K562 (cell line): ENCODE results near the gene NKD1. TPM values are rescaled to one million over a fixed set of nuclear protein-coding genes. Genes with fewer than 3 reads are reported as not detected.
A peak's percentile ranks its signal among the peaks of the same experiment; 100 is the strongest.

Experiments used
- ATAC-seq: fragments of 200-7000 bp; cut with Tn5 transposase; 3 replicates; pipeline ENCODE4 v1.9.1; 2020; ENCODE audit warnings: moderate library complexity
- BruUV-seq: library from RNA; stranded (reverse); fragments of 400-500 nt; replicated peaks from 2 replicates; lab custom pipeline; 2021; lab: Mats Ljungman, UMichigan
- CTCF ChIA-PET: fragments of 300-600 bp; formaldehyde crosslinking; extraction: SDS; loops from one replicate; lab custom pipeline; 2021; ENCODE audit warnings: low intra/inter-chr PET ratio; lab: Yijun Ruan, JAX
- POLR2A ChIA-PET: fragments of 300-600, 350-650 bp; sonication (Branson Sonifier 250); formaldehyde crosslinking; extraction: SDS; loops from one replicate; lab custom pipeline; 2021; ENCODE audit warnings: antibody characterized with exemption, inconsistent platforms; lab: Yijun Ruan, JAX
- DNase-seq, 4 experiments: peaks; one replicate each; pipeline versions ENCODE4 v3.0.0 to v3.0.0-alpha.2; 2011 to 2018; ENCODE audit warnings: low spot score in 3 of 4, mixed read lengths in 3 of 4; ENCODE audit errors: extremely low read depth in 1 of 4
- FAIRE-seq: peaks from 2 replicates; lab custom pipeline; 2011; peaks lifted over from hg19 to GRCh38; lab: Jason Lieb, UNC
- H2AFZ ChIP-seq: 2 replicates; pipeline ENCODE4 v1.6.0; 2011; ENCODE audit warnings: low read depth, low read length, control low read depth, inconsistent platforms
- H3K27ac ChIP-seq: fragments of 200-600 bp; 3 replicates; pipeline ENCODE4 v1.8.0; 2011; ENCODE audit warnings: low read depth, mild to moderate bottlenecking, control low read depth, inconsistent platforms, low read length, moderate library complexity, mixed read lengths; ENCODE audit errors: extremely low read depth
- H3K27me3 ChIP-seq, 2 experiments: fragments of 300-600 bp in 1 of 2; 2 replicates in 1 of 2; 3 replicates in 1 of 2; pipeline versions ENCODE4 v1.6.0 to v1.8.0; 2011; ENCODE audit warnings: inconsistent platforms in 2 of 2, low read length in 2 of 2, mild to moderate bottlenecking in 1 of 2, mixed read lengths in 1 of 2, moderate library complexity in 1 of 2; ENCODE audit not compliant: control insufficient read depth in 2 of 2, insufficient read depth in 2 of 2
- H3K36me3 ChIP-seq: fragments of 300-600 bp; 3 replicates; pipeline ENCODE4 v1.8.0; 2011; ENCODE audit warnings: mild to moderate bottlenecking, low read length, inconsistent platforms; ENCODE audit not compliant: control insufficient read depth, insufficient read depth
- H3K4me1 ChIP-seq, 2 experiments: fragments of 200-600 bp in 1 of 2; replicated peaks in 1 of 2; 2 replicates in 1 of 2; 3 replicates in 1 of 2; pipeline versions ENCODE4 v1.5.1 to v1.8.0; 2011; ENCODE audit warnings: inconsistent platforms in 2 of 2, low read length in 2 of 2, mild to moderate bottlenecking in 1 of 2, mixed read lengths in 1 of 2, moderate library complexity in 1 of 2; ENCODE audit not compliant: control insufficient read depth in 2 of 2, insufficient read depth in 2 of 2
- H3K4me2 ChIP-seq: 2 replicates; pipeline ENCODE4 v1.6.1; 2011; ENCODE audit warnings: low read length, control low read depth, inconsistent platforms, mixed read lengths; ENCODE audit not compliant: insufficient read depth
- H3K4me3 ChIP-seq: fragments of 200-600 bp; sonication (generic), shearing (Covaris generic); 2 replicates; pipeline ENCODE4 v1.5.1; 2016; ENCODE audit warnings: control low read depth, inconsistent platforms
- H3K79me2 ChIP-seq: fragments of 200-600 bp; 3 replicates; pipeline ENCODE4 v1.8.0; 2011; ENCODE audit warnings: low read length, inconsistent platforms; ENCODE audit not compliant: control insufficient read depth, insufficient read depth
- H3K9ac ChIP-seq, 2 experiments: 2 replicates each; pipeline versions ENCODE4 v1.6.0 to v1.6.1; 2011; ENCODE audit warnings: low read depth in 2 of 2, low read length in 2 of 2, control low read depth in 1 of 2, inconsistent platforms in 1 of 2, mild to moderate bottlenecking in 1 of 2, mixed read lengths in 1 of 2; ENCODE audit not compliant: insufficient read depth in 1 of 2
- H3K9me1 ChIP-seq: one replicate; pipeline ENCODE4 v1.6.0; 2011; ENCODE audit warnings: inconsistent platforms, mild to moderate bottlenecking, low read length, moderate library complexity; ENCODE audit not compliant: control insufficient read depth, insufficient read depth
- H3K9me3 ChIP-seq: replicated peaks from 2 replicates; pipeline ENCODE4 v1.5.1; 2011; ENCODE audit warnings: low read depth, low read length, inconsistent platforms; ENCODE audit not compliant: control insufficient read depth, insufficient read depth
- H4K20me1 ChIP-seq: replicated peaks from 2 replicates; pipeline ENCODE4 v1.6.1; 2011; ENCODE audit warnings: low read length, inconsistent platforms, mixed read lengths; ENCODE audit not compliant: control insufficient read depth, insufficient read depth
- BACH1 ChIP-seq: fragments of 200-800 bp; sonication (Bioruptor generic); IDR thresholded peaks from 2 replicates; pipeline ENCODE4 v1.6.1; 2016; ENCODE audit warnings: missing genetic modification characterization, missing compliant biosample characterization
- FOSL1 ChIP-seq: fragments of 200-800 bp; sonication (Bioruptor generic); conservative IDR thresholded peaks from 2 replicates; pipeline ENCODE4 v1.6.1; 2016; ENCODE audit warnings: missing genetic modification characterization, missing compliant biosample characterization
- OTX1 ChIP-seq: fragments of 450-650 bp; formaldehyde crosslinking; IDR thresholded peaks from 2 replicates; pipeline ENCODE4 v1.4.0; 2022; ENCODE audit warnings: mild to moderate bottlenecking
- POLR2AphosphoS5 ChIP-seq: IDR thresholded peaks from 2 replicates; pipeline ENCODE4 v1.6.1; 2011; ENCODE audit warnings: mild to moderate bottlenecking, low read depth, low read length, moderate library complexity; ENCODE audit not compliant: control insufficient read depth, insufficient read depth
- RAD51 ChIP-seq: fragments of 450-650 bp; IDR thresholded peaks from 2 replicates; pipeline ENCODE4 v1.7.1; 2016; ENCODE audit warnings: low read depth, mild to moderate bottlenecking, borderline replicate concordance
- RCOR1 ChIP-seq, 2 experiments: IDR thresholded peaks; 2 replicates each; pipeline ENCODE4 v1.6.1; 2012; ENCODE audit warnings: low read depth in 2 of 2, low read length in 2 of 2, borderline replicate concordance in 1 of 2, improper control_type of control experiment in 1 of 2
- TAF7 ChIP-seq: fragments of 450-650 bp; IDR thresholded peaks from 2 replicates; pipeline ENCODE4 v1.6.1; 2016; ENCODE audit warnings: missing genetic modification characterization, missing compliant biosample characterization
- ZNF766 ChIP-seq: fragments of 200-800 bp; sonication (Bioruptor generic); conservative IDR thresholded peaks from 2 replicates; pipeline ENCODE4 v1.6.1; 2016; ENCODE audit warnings: missing genetic modification characterization, missing compliant biosample characterization
- WGBS: fragments of 100-300 bp; shearing (Covaris generic); methylation state at CpG from one replicate; pipeline ENCODE4 v1.1.6; 2016; ENCODE audit warnings: low coverage, mixed read lengths; ENCODE audit not compliant: insufficient coverage; ENCODE audit errors: missing lambda C conversion rate; 5-methylcytosine and 5-hydroxymethylcytosine counted together
- in situ Hi-C: fragments of 300-500 bp; cut with MboI; formaldehyde crosslinking; loops from 4 replicates; pipeline ENCODE4 v1.15.0; 2018; ENCODE audit warnings: inconsistent platforms, mixed read lengths
- intact Hi-C: fragments of 100-400 bp; cut with micrococcal nuclease; formaldehyde crosslinking; loops from 2 replicates; pipeline ENCODE4 v1.14.2; 2022
- polyA plus RNA-seq, 8 experiments: library from polyadenylated mRNA; depleted of rRNA in 4 of 8; stranded (reverse) in 5 of 8; unstranded in 3 of 8; fragments of >200 nt; fragmentation: Nextera tagmentation in 2 of 8; fragmentation: Illumina TruSeq in 1 of 8; extraction: Ambion mirVana in 2 of 8; extraction: Trizol in 1 of 8; gene quantifications; 2 replicates each; pipeline versions ENCODE4 v1.2.1 to v1.2.3, GENCODE V29; 2011 to 2014; ENCODE audit warnings: inconsistent platforms in 1 of 8, missing spikeins in 1 of 8
- total RNA-seq, 7 experiments: library from RNA; depleted of rRNA in 6 of 7; stranded (reverse); fragments of >200 nt in 6 of 7; fragmentation: Illumina TruSeq in 2 of 7; extraction: Trizol in 2 of 7; gene quantifications; 2 replicates each; pipeline versions ENCODE4 v1.2.1 to v1.2.3, GENCODE V29; 2011 to 2021; ENCODE audit warnings: low replicate concordance in 1 of 7
- TF ChIP-seq, protein P1 (sequence below): IDR thresholded peaks from 2 replicates; pipeline ENCODE4 v1.6.1; 2014; ENCODE audit warnings: antibody characterized with exemption
- TF ChIP-seq, protein P2 (sequence below): fragments of 250-450 bp; sonication (Bioruptor Pico); IDR thresholded peaks from 2 replicates; pipeline ENCODE4 v1.4.0; 2020; ENCODE audit warnings: mild to moderate bottlenecking
- TF ChIP-seq, protein P3 (sequence below), 2 experiments: fragments of 450-650 bp in 1 of 2; sonication (generic) in 1 of 2; formaldehyde crosslinking in 1 of 2; IDR thresholded peaks in 1 of 2; conservative IDR thresholded peaks in 1 of 2; 2 replicates each; pipeline versions ENCODE4 v1.6.1 to v1.8.1; 2016 to 2023; ENCODE audit warnings: mild to moderate bottlenecking in 2 of 2, moderate library complexity in 2 of 2, inconsistent platforms in 1 of 2, missing genetic modification reagents in 1 of 2

NKD1 gene
- total and polyA plus RNA-seq, 9 of the 15 experiments (the other 6 are each of a cell fraction or from before 2014, with no cell fraction given), result under 0.01 to 0.24 (median 0.04) TPM; not detected in 2

DNA sequence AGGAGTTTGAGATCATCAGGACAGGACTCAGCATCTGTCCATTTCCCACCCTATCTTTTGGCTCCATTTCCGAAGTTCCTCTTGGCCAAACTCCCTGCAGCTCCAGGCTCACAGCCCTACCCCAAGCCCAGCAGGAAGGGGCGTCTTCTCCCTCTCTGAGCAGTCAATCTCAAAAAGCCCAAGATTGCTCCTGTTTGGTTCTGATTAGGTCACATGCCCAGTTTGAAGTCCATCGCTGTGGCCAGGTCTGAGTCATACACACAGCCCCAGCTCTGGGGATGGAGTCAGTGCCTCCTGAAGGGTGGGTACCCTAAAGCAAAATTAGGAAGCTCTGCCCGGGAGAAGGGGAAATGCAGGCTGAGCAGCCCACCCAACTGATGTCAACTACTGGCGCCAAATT, 109.0 kb downstream of the NKD1 start:
- in situ Hi-C loops (no loop called here), intact Hi-C loops (no loop called here)
- peak; percentile 53; the same call in 2 of the 3 replicates for ATAC-seq
- Histone ChIP-seq H3K4me1 (no peaks in the 10 kb centered on the region; a peak in 1 of 5 replicates), H2AFZ (no peak overlapping the region), H3K27me3 (peaks cover 0 to 8% of the 10 kb centered on the region in 2 experiments; a peak in 1 of 5 replicates), H3K27ac (no peak overlapping the region), H3K36me3 (no peaks in the 10 kb centered on the region), H3K4me3 (no peak overlapping the region), H4K20me1 (0 out of 2 replicates have a peak, but pooled peaks cover 3% of the 10 kb centered on the region), H3K79me2 (no peaks in the 10 kb centered on the region), H3K4me2 (no peak overlapping the region), H3K9me1 (no peaks in the 10 kb centered on the region), H3K9ac (no peak overlapping the region), H3K9me3 (no peaks in the 10 kb centered on the region)
- no peak for FAIRE-seq
- no peak for DNase-seq
- 2% methylated on average over 4 of the region's 5 CpGs for WGBS
- ChIA-PET CTCF (no interaction called here), POLR2A (no interaction called here)
- BruUV-seq, result no TSS peak
- TF ChIP-seq TAF7 (tag) (no peak), POLR2AphosphoS5 (no peak), ZNF766 (no peak), FOSL1 (tag) (peak; percentile 49; the same call in 1 of the 2 replicates), OTX1 (no peak), BACH1 (tag) (no peak), RCOR1 (IDR thresholded peaks at IDR 0.05; ENCODE audit: borderline replicate concordance in 1 of 2, low read depth in 2 of 2, low read length in 2 of 2) (peak in 1 of 2 experiments; percentile 31; a peak in 1 of 4 replicates), RAD51 (0 out of 2 replicates have a peak, but pooled peaks have one; percentile 11)
- TF ChIP-seq, protein P1, sequence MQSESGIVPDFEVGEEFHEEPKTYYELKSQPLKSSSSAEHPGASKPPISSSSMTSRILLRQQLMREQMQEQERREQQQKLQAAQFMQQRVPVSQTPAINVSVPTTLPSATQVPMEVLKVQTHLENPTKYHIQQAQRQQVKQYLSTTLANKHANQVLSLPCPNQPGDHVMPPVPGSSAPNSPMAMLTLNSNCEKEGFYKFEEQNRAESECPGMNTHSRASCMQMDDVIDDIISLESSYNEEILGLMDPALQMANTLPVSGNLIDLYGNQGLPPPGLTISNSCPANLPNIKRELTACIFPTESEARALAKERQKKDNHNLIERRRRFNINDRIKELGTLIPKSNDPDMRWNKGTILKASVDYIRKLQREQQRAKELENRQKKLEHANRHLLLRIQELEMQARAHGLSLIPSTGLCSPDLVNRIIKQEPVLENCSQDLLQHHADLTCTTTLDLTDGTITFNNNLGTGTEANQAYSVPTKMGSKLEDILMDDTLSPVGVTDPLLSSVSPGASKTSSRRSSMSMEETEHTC, result no peak
- TF ChIP-seq, protein P2, sequence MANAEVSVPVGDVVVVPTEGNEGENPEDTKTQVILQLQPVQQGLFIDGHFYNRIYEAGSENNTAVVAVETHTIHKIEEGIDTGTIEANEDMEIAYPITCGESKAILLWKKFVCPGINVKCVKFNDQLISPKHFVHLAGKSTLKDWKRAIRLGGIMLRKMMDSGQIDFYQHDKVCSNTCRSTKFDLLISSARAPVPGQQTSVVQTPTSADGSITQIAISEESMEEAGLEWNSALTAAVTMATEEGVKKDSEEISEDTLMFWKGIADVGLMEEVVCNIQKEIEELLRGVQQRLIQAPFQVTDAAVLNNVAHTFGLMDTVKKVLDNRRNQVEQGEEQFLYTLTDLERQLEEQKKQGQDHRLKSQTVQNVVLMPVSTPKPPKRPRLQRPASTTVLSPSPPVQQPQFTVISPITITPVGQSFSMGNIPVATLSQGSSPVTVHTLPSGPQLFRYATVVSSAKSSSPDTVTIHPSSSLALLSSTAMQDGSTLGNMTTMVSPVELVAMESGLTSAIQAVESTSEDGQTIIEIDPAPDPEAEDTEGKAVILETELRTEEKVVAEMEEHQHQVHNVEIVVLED (CRISPR knock-in tag), result no peak
- TF ChIP-seq, protein P3, sequence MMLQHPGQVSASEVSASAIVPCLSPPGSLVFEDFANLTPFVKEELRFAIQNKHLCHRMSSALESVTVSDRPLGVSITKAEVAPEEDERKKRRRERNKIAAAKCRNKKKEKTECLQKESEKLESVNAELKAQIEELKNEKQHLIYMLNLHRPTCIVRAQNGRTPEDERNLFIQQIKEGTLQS (IDR thresholded peaks at IDR 0.05), result peak; percentile 39; the same call in 1 of the 2 replicates
- TF ChIP-seq, protein P3 (CRISPR knock-in tag; conservative IDR thresholded peaks at IDR 0.05), result no peak
